Measurements from ENCODE around the gene MED31. TPM values are rescaled to one million over a fixed set of nuclear protein-coding genes. Genes with fewer than 3 reads are reported as not detected.

The MED31 gene
- polyA plus RNA-seq, 1 experiment, result 24.6 TPM

DNA sequence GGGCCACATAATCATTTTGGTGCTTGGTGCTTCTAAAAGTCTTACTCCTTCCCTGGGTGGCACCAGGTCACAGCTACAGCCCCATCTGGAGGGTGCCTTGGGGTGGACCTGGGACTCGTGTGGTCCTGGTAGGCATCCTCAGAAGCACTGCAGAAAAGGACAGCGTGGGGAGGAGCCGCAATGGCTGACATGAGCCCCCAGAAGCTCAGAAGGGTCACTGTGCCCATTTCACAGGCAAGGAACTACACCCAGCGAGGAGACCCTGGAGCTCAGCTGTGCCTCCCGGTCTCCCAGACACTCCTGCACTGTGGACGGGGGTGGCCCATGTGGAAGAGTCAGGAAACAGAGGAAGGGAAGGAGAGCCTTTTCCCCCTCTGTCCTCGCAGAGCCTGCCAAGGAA lies 26.5 kb upstream of the MED31 start:
- Histone ChIP-seq H3K27me3 (ENCODE audit: control insufficient read depth, insufficient read depth, low read length) (peaks cover 12% of the 10 kb centered on the region), H3K9me3 (ENCODE audit: control insufficient read depth, insufficient read depth, low read length) (no peaks in the 10 kb centered on the region), H3K27ac (ENCODE audit: low read depth, low read length) (no peak overlapping the region), H3K4me3 (ENCODE audit: low read depth, low read length) (no peak overlapping the region)
- ChIA-PET POLR2A (no interaction called here), CTCF (interaction anchor here (1.2 kb wide), 1 partner anchor 12 kb away, joined by 3 read pairs; no protein-coding TSS in a partner anchor)
- no peak for DNase-seq (ENCODE audit: low read depth, low spot score)
- no peak for TF ChIP-seq CTCF (IDR thresholded peaks at IDR 0.05; ENCODE audit: low read depth, low read length)

DNA sequence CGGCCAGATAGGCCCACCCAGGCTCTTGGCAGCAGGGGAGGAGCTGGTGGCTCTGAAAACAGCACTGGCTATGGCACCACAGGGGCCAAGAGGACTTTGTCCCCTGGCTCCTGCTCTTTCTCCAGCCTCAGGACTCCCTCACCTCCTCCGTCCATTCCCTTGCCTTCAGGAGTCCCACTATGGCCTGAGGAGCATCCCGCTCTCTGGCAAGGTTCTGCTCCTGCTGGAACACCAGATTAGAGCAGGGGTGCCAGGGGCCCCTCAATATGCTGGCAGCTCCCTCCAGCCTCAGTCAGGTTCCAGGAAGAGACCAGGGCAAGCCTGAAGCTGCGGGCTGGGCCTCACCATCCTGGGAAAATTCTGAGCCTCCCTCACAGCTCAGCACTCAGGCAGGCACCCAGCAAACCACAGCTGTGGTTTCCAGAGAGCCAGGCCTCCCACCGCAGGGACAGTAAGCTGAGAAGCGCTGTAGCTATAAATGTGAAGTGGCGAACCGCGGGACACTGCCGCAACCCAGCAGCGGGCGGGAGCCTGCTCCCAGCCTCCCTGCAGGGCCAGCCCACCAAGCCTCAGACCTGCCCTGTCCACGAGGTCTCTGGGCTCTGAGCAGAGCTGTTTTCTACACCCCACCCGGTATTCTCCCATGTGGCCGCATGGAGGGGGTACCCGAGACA lies 25.9 kb upstream of the MED31 start:
- no peaks in the 10 kb centered on the region for H3K9me3 ChIP-seq (ENCODE audit: control insufficient read depth, insufficient read depth, low read length)
- H3K27me3 ChIP-seq (ENCODE audit: control insufficient read depth, insufficient read depth, low read length), result peaks cover 9% of the 10 kb centered on the region
- CTCF ChIA-PET, result interaction anchor here (1.2 kb wide), 1 partner anchor 11 kb away, joined by 3 read pairs; no protein-coding TSS in a partner anchor
- H3K4me3 ChIP-seq (ENCODE audit: low read depth, low read length), result no peak overlapping the region
- no peak for TF ChIP-seq CTCF (IDR thresholded peaks at IDR 0.05; ENCODE audit: low read depth, low read length)
- POLR2A ChIA-PET, result interaction anchor here (0.5 kb wide), 1 partner anchor 291 kb away, joined by 6 read pairs; no protein-coding TSS in a partner anchor
- no peak for DNase-seq (ENCODE audit: low read depth, low spot score)
- no peak overlapping the region for H3K27ac ChIP-seq (ENCODE audit: low read depth, low read length)

DNA sequence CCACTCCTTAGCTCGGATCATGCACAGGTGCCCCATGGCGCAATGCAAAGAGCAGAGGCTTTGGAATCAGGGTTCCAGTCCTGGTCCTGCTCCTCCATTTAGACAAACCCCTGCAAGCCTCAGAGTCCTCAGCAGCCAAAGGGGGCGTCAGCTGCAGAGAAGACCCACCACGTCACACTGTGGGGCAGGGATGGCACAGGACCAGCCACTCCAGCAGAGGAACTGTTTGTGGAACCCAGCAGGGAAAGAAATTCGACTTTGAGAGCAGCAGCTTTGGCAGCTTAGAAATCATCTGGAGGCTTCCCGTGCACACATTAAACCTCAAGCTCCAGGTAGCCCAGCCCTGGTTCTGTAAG lies 25.4 kb upstream of the MED31 start:
- CTCF ChIA-PET, result interaction anchor here (1.2 kb wide), 1 partner anchor 11 kb away, joined by 3 read pairs; no protein-coding TSS in a partner anchor
- Histone ChIP-seq H3K4me3 (ENCODE audit: low read depth, low read length) (no peak overlapping the region), H3K9me3 (ENCODE audit: control insufficient read depth, insufficient read depth, low read length) (no peaks in the 10 kb centered on the region), H3K27me3 (ENCODE audit: control insufficient read depth, insufficient read depth, low read length) (peaks cover 8% of the 10 kb centered on the region), H3K27ac (ENCODE audit: low read depth, low read length) (no peak overlapping the region)
- no peak for TF ChIP-seq CTCF (IDR thresholded peaks at IDR 0.05; ENCODE audit: low read depth, low read length)
- POLR2A ChIA-PET, result interaction anchor here (0.5 kb wide), 1 partner anchor 291 kb away, joined by 6 read pairs; no protein-coding TSS in a partner anchor
- DNase-seq (ENCODE audit: low read depth, low spot score), result no peak

DNA sequence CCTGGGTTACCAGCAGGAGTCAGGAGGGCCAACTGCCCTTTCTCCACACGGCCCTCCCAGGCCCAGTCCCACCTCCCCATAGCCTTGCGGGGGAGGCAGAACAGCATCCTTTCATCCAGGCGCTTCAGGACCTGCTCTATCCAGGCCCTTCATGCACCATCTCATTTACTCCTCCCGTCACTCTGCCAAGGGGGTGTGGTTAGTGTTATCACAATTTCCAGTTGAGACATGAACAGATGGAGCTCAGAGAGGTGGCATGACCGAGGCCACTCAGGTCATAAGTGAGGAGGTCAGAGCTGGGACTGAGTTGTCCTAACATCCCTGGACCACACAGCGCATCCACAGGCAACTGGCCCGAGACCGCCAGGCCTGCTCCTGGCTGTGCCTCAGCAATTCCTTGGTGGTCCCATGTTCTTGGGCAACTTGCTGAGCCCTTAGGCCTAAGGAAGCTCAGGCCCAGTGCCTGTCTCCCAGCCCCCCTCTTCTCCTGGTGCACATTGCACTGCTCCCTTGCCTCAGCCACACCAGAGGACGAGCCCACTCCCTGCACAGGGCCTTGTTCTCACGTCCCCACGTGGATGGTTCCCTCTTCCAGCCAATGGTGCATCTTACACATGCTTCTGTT lies 23.9 kb upstream of the MED31 start:
- H3K27me3 ChIP-seq (ENCODE audit: control insufficient read depth, insufficient read depth, low read length), result peaks cover 11% of the 10 kb centered on the region
- ChIA-PET CTCF (no interaction called here), POLR2A (no interaction called here)
- TF ChIP-seq CTCF (IDR thresholded peaks at IDR 0.05; ENCODE audit: low read depth, low read length), result no peak
- DNase-seq (ENCODE audit: low read depth, low spot score), result no peak
- H3K9me3 ChIP-seq (ENCODE audit: control insufficient read depth, insufficient read depth, low read length), result no peaks in the 10 kb centered on the region
- H3K4me3 ChIP-seq (ENCODE audit: low read depth, low read length), result no peak overlapping the region
- H3K27ac ChIP-seq (ENCODE audit: low read depth, low read length), result no peak overlapping the region

DNA sequence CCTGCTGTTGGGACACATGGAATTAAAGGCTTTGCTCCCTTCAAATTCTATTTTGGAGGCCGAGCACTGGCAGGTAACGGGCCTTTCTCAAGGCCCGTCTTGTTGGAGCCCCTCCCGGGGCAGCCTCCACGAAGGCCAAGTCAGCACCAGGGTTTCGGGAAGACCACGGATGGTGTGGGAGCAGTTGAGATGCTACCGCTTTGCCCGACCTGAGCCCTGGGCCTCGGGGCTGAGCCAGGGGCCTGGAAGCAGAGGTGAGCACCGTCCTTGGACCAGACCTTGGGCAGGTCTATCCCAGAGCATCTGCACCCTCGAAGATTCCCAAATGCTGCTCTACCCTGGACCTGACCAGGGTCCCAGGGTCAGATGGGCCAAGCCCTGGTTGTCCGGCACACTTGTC lies 23.2 kb upstream of the MED31 start:
- no peaks in the 10 kb centered on the region for H3K9me3 ChIP-seq (ENCODE audit: control insufficient read depth, insufficient read depth, low read length)
- no peak for DNase-seq (ENCODE audit: low read depth, low spot score)
- H3K27ac ChIP-seq (ENCODE audit: low read depth, low read length), result no peak overlapping the region
- no peak for TF ChIP-seq CTCF (IDR thresholded peaks at IDR 0.05; ENCODE audit: low read depth, low read length)
- CTCF ChIA-PET, result no interaction called here
- no peak overlapping the region for H3K4me3 ChIP-seq (ENCODE audit: low read depth, low read length)
- POLR2A ChIA-PET, result no interaction called here
- peaks cover 14% of the 10 kb centered on the region for H3K27me3 ChIP-seq (ENCODE audit: control insufficient read depth, insufficient read depth, low read length)
